HEK293T (cell line): Measurements from ENCODE around the gene RPRD1A.

Experiments
- BHLHE40 ChIP-seq: fragments of 450-650 bp; IDR thresholded peaks from 2 replicates; pipeline ENCODE4 v1.6.1; 2016; ENCODE audit warnings: mild to moderate bottlenecking, moderate library complexity, borderline replicate concordance
- CTBP1 ChIP-seq: fragments of 450-650 bp; IDR thresholded peaks from 2 replicates; pipeline ENCODE4 v1.6.1; 2016; ENCODE audit warnings: borderline replicate concordance
- FOXM1 ChIP-seq: fragments of 450-650 bp; IDR thresholded peaks from 2 replicates; pipeline ENCODE4 v1.6.1; 2017; ENCODE audit warnings: mild to moderate bottlenecking, borderline replicate concordance

DNA sequence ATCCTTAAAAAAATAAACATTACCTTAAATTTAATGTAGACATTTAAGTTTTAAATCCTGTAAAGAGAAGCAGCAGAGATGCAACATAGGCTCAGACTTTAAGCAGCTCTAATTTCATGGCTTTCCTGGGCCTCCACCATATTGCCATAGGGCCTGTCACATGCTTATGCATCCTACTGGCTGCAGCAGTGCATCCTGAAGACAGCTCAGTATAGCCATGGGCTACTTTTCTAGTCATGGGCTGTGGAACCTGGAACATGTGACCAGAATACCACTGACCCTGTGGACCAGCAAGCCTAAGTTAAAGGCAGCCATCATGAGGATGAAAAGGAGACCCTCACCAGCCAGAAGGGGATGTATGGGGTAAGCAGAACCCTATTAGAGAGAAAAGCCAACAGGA lies 84.2 kb downstream of the RPRD1A start:
- TF ChIP-seq BHLHE40 (no peak), FOXM1 (no peak), CTBP1 (no peak)
